T-cell (primary cell): ENCODE data around the gene TMTC1. TPM values are rescaled to one million over a fixed set of nuclear protein-coding genes. Genes with fewer than 3 reads are reported as not detected.
"Not testable (repeated sequence)": the region's sequence is repeated elsewhere in the genome, so short reads cannot be mapped to it uniquely, and the experiment has no call there.

Source experiments
- ATAC-seq, 4 experiments: fragments of 200-7000 bp in 3 of 4; fragments of 150-1000 bp in 1 of 4; cut with Tn5 transposase; replicated peaks in 1 of 4; 1 replicate in 3 of 4; 2 replicates in 1 of 4; pipeline ENCODE4 v1.10.0; 2021; ENCODE audit warnings: moderate library complexity in 3 of 4, mild to moderate bottlenecking in 2 of 4, moderate number of reproducible peaks in 1 of 4
- CTCF ChIA-PET, 2 donors: fragments of 300-600 bp; sonication (Branson Sonifier 250); formaldehyde crosslinking; loops; one replicate each; lab custom pipeline; 2022; ENCODE audit warnings: antibody characterized with exemption in 2 of 2; lab: Charles Lee
- POLR2A ChIA-PET, 2 donors: fragments of 300-600 bp; sonication (Branson Sonifier 250); formaldehyde crosslinking; loops; one replicate each; lab custom pipeline; 2022; ENCODE audit warnings: antibody characterized with exemption in 2 of 2; lab: Charles Lee
- DNase-seq, 35 experiments: peaks; one replicate each; pipeline versions ENCODE4 v3.0.0 to v3.0.0-alpha.2; 2013 to 2023
- H3K27ac ChIP-seq: one replicate; pipeline ENCODE4 v1.5.1; 2013; ENCODE audit warnings: low read length
- H3K27me3 ChIP-seq, 2 experiments: replicated peaks in 1 of 2; 1 replicate in 1 of 2; 2 replicates in 1 of 2; pipeline versions ENCODE4 v1.6.1 to v1.7.0; 2013; ENCODE audit warnings: low read length in 1 of 2, mixed read lengths in 1 of 2; ENCODE audit not compliant: control insufficient read depth in 2 of 2, insufficient read depth in 2 of 2; ENCODE audit errors: extremely low read depth in 1 of 2
- H3K36me3 ChIP-seq, 2 donors: 1 replicate in 1 of 2; 2 replicates in 1 of 2; pipeline versions ENCODE4 v1.6.1 to v1.7.0; 2013; ENCODE audit warnings: low read length in 1 of 2; ENCODE audit not compliant: control insufficient read depth in 2 of 2, insufficient read depth in 1 of 2; ENCODE audit errors: extremely low read depth in 1 of 2
- H3K4me1 ChIP-seq, 2 experiments: 1 replicate in 1 of 2; 2 replicates in 1 of 2; pipeline versions ENCODE4 v1.6.1 to v1.7.0; 2013; ENCODE audit warnings: low read length in 2 of 2, mixed read lengths in 1 of 2; ENCODE audit not compliant: insufficient read depth in 2 of 2, control insufficient read depth in 1 of 2; ENCODE audit errors: extremely low read depth in 1 of 2
- H3K4me3 ChIP-seq, 2 donors: 1 replicate in 1 of 2; 2 replicates in 1 of 2; pipeline versions ENCODE4 v1.5.1 to v1.7.0; 2013; ENCODE audit warnings: mild to moderate bottlenecking in 2 of 2, low read length in 1 of 2, moderate library complexity in 1 of 2; ENCODE audit not compliant: control insufficient read depth in 1 of 2; ENCODE audit errors: extremely low read depth in 1 of 2
- H3K9me3 ChIP-seq: 2 replicates; pipeline ENCODE4 v1.7.0; 2013
- H3K27ac Mint-ChIP-seq, 2 donors: one replicate each; pipeline ENCODE4 v1.8.0; 2020 to 2021; ENCODE audit warnings: mild to moderate bottlenecking in 2 of 2, mixed read lengths in 2 of 2
- H3K27me3 Mint-ChIP-seq, 2 donors: one replicate each; pipeline ENCODE4 v1.8.0; 2021 to 2022; ENCODE audit warnings: mixed read lengths in 2 of 2
- H3K36me3 Mint-ChIP-seq: one replicate; pipeline ENCODE4 v1.8.0; 2021; ENCODE audit warnings: mixed read lengths
- H3K4me1 Mint-ChIP-seq, 3 donors: one replicate each; pipeline ENCODE4 v1.8.0; 2020 to 2022; ENCODE audit warnings: mixed read lengths in 3 of 3, mild to moderate bottlenecking in 1 of 3
- H3K4me3 Mint-ChIP-seq, 3 donors: one replicate each; pipeline ENCODE4 v1.8.0; 2020 to 2022; ENCODE audit warnings: mild to moderate bottlenecking in 3 of 3, mixed read lengths in 3 of 3, moderate library complexity in 3 of 3
- H3K9me3 Mint-ChIP-seq, 3 donors: one replicate each; pipeline ENCODE4 v1.8.0; 2020 to 2022; ENCODE audit warnings: mixed read lengths in 3 of 3
- WGBS: methylation state at CpG from one replicate; pipeline ENCODE4 v1.1.5; 2013; ENCODE audit warnings: missing lambda C conversion rate; ENCODE audit not compliant: insufficient coverage; 5-methylcytosine and 5-hydroxymethylcytosine counted together
- total RNA-seq, 35 experiments: library from RNA in 6 of 35; stranded (reverse) in 6 of 35; fragments of 120-200 nt in 1 of 35; gene quantifications; one replicate each; pipeline versions ENCODE4 v1.2.1 to v1.2.4 and lab custom pipeline; 2013 to 2026

Gene TMTC1
- total RNA-seq, 5 donors from 2014 or later (not counting 1 experiment from before 2014, with no cell fraction given): 0.10 to 0.44 (median 0.29) TPM; not detected in 1

- CTCF ChIA-PET: no interaction called here
- WGBS: 86% methylated on average over 8 of the region's 10 CpGs
- Mint-ChIP-seq H3K4me1 (no peaks in the 10 kb centered on the region), H3K36me3 (no peaks in the 10 kb centered on the region), H3K27me3 (peaks cover 2 to 3% of the 10 kb centered on the region in 2 donors), H3K9me3 (peaks cover 0 to 4% (median 0%) of the 10 kb centered on the region in 3 donors), H3K27ac (no peak overlapping the region), H3K4me3 (no peak overlapping the region)
- DNase-seq (no peak), ATAC-seq (no peak)
- H3K27ac ChIP-seq: no peak overlapping the region
- H3K9me3 ChIP-seq: no peaks in the 10 kb centered on the region
- H3K4me3 ChIP-seq: no peak overlapping the region
- POLR2A ChIA-PET: interaction anchor here in 1 of 2 donors (0.6 kb wide), 1 partner anchor 867 kb away, joined by 8 read pairs; no protein-coding TSS in a partner anchor
- H3K4me1 ChIP-seq: no peaks in the 10 kb centered on the region
- H3K27me3 ChIP-seq: peaks cover 0 to 8% of the 10 kb centered on the region in 2 experiments
- no peaks in the 10 kb centered on the region for H3K36me3 ChIP-seq
Observed at GRCh38 chr12:29639893-29640495, 143.7 kb downstream of the TMTC1 start.

GRCh38 chr12:29638528-29638927 lies 145.2 kb downstream of the TMTC1 start:
- peaks cover 2 to 8% of the 10 kb centered on the region in 2 donors for H3K27me3 Mint-ChIP-seq
- ChIA-PET POLR2A (no interaction called here), CTCF (no interaction called here)
- no peak for DNase-seq
- ATAC-seq: no peak
- no peaks in the 10 kb centered on the region for H3K4me1 ChIP-seq
- peaks cover 0 to 4% (median 0%) of the 10 kb centered on the region in 3 donors for H3K9me3 Mint-ChIP-seq
- no peaks in the 10 kb centered on the region for H3K4me1 Mint-ChIP-seq
- H3K4me3 Mint-ChIP-seq: no peak overlapping the region
- H3K27me3 ChIP-seq: peaks cover 0 to 8% of the 10 kb centered on the region in 2 experiments
- H3K36me3 ChIP-seq: no peaks in the 10 kb centered on the region
- H3K9me3 ChIP-seq: no peaks in the 10 kb centered on the region
- no peak overlapping the region for H3K4me3 ChIP-seq
- no peaks in the 10 kb centered on the region for H3K36me3 Mint-ChIP-seq
- H3K27ac ChIP-seq: no peak overlapping the region
- H3K27ac Mint-ChIP-seq: no peak overlapping the region
- WGBS: 86% methylated on average over 4 of the region's 8 CpGs

DNA sequence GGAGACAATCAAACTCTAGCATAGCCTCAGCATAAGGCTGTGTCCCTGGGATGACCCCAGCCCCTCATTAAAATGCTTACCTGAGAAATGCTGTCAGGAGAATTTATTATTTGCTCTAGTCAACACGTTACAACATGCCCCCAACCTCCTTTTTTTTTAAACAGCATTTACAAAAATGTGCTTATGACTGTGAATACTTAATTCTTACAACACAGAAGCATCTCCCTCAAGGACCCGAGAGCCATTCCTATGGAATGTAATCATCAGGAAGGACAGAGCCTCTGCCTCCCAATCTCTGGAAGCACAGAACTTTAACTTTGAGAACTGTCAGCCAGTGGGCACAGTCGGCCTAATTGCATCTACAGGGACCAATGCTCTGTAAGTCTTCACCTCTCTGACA lies 149.7 kb downstream of the TMTC1 start:
- H3K36me3 Mint-ChIP-seq: no peaks in the 10 kb centered on the region
- no peak for ATAC-seq
- H3K27ac ChIP-seq: no peak overlapping the region
- no peak for DNase-seq
- peaks cover 0 to 5% (median 0%) of the 10 kb centered on the region in 3 donors for H3K9me3 Mint-ChIP-seq
- H3K27ac Mint-ChIP-seq: no peak overlapping the region
- no peaks in the 10 kb centered on the region for H3K4me1 ChIP-seq
- no peaks in the 10 kb centered on the region for H3K4me1 Mint-ChIP-seq
- WGBS: 72% methylated on average over 2 of the region's 3 CpGs
- POLR2A ChIA-PET: no interaction called here
- H3K9me3 ChIP-seq: no peaks in the 10 kb centered on the region
- no peaks in the 10 kb centered on the region for H3K36me3 ChIP-seq
- peaks cover 0 to 6% of the 10 kb centered on the region in 2 donors for H3K27me3 Mint-ChIP-seq
- H3K4me3 Mint-ChIP-seq: no peak overlapping the region
- H3K27me3 ChIP-seq: peaks cover 0 to 5% of the 10 kb centered on the region in 2 experiments
- no peak overlapping the region for H3K4me3 ChIP-seq
- CTCF ChIA-PET: no interaction called here

DNA sequence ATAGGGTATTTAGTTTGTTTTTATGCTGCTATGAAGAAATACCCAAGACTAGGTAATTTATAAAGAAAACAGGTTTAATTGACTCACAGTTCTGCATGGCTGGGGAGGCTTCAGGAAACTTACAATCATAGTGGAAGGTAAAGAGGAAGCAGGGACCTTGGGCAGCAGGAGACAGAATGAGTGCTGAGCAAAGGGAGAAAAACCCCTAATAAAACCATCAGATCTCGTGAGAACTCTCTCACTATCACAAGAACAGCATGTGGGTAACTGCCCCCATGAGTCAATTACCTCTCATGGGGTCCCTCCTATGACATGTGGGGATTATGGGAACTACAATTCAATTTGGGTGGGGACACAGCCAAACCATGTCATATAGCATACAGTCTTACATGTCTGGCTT lies 153.6 kb downstream of the TMTC1 start:
- H3K4me3 Mint-ChIP-seq, H3K4me1 Mint-ChIP-seq, H3K36me3 Mint-ChIP-seq, CTCF ChIA-PET, H3K27me3 Mint-ChIP-seq, H3K36me3 ChIP-seq, H3K27ac ChIP-seq, H3K9me3 ChIP-seq, ATAC-seq, DNase-seq, H3K27me3 ChIP-seq, H3K27ac Mint-ChIP-seq, H3K4me1 ChIP-seq, POLR2A ChIA-PET, H3K4me3 ChIP-seq: not testable (repeated sequence)
- peaks cover 0 to 15% (median 0%) of the 10 kb centered on the region in 3 donors for H3K9me3 Mint-ChIP-seq
- WGBS: no CpG with 5 or more reads among the region's 1 CpG

DNA sequence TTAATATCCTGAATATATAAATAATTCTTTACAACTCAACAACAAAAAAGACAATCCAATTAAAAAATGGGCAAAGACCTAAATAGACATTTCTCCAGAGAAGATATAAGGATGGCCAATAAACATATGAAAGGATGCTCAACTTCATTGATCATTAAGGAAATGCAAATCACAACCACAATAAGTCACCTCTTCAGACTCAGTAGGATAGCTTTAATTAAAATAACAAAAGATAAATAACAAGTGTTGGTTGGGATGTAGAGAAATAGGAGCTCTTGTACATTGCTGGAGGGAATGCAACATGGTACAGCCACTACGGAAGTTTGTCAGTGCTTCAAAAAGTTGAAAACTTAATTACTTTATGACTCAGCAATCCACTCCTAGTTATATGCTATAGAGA lies 156.5 kb downstream of the TMTC1 start:
- CTCF ChIA-PET: no interaction called here

DNA sequence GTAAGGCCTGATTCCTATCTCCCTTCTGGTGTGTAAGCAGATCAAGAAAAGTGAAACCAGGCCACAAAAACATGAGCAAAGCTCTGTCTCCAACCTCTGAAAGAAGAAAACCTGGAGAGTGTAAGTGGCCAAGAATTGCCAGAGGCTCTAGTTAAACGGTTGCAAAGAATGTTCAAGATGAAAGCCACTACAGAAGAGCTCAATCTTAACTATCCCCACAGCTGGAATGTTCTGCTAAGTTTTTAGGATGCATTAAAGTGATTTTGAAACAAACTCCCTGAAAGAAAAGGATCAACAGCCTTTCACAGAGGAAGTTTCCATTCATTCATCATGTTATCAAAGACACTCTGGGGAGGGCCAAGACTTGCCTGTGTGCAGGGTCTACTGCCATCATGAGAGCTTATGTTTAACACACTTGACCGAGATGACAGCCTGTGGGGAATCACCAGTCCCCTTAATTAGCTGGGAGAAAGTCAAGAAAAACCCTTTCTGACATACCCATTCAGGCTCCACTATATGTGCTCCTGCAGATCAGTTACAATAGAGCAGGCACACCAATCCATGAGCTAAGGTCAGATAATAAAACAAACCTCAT lies 158.3 kb downstream of the TMTC1 start:
- Histone ChIP-seq H3K4me3 (no peak overlapping the region), H3K9me3 (no peaks in the 10 kb centered on the region), H3K36me3 (no peaks in the 10 kb centered on the region), H3K4me1 (no peaks in the 10 kb centered on the region), H3K27ac (no peak overlapping the region), H3K27me3 (peaks cover 0 to 4% of the 10 kb centered on the region in 2 experiments)
- Mint-ChIP-seq H3K27ac (no peak overlapping the region), H3K36me3 (no peaks in the 10 kb centered on the region), H3K27me3 (peaks cover 2 to 3% of the 10 kb centered on the region in 2 donors), H3K4me1 (no peaks in the 10 kb centered on the region), H3K4me3 (no peak overlapping the region), H3K9me3 (peaks cover 0 to 9% (median 0%) of the 10 kb centered on the region in 3 donors)
- 17% methylated on average over 1 of the region's 2 CpGs for whole genome bisulfite sequencing
- ATAC-seq (no peak), DNase-seq (no peak)
- POLR2A ChIA-PET: no interaction called here
- CTCF ChIA-PET: no interaction called here

More for the DNA sequence above, 156.5 kb downstream of the TMTC1 start:
- no peaks in the 10 kb centered on the region for H3K36me3 Mint-ChIP-seq
- H3K4me1 ChIP-seq: no peaks in the 10 kb centered on the region
- DNase-seq: no peak
- H3K27me3 ChIP-seq: peaks cover 0 to 4% of the 10 kb centered on the region in 2 experiments
- POLR2A ChIA-PET: no interaction called here
- H3K9me3 Mint-ChIP-seq: peaks cover 0 to 15% (median 0%) of the 10 kb centered on the region in 3 donors
- ATAC-seq: no peak
- no peak overlapping the region for H3K4me3 ChIP-seq
- H3K4me1 Mint-ChIP-seq: no peaks in the 10 kb centered on the region
- no peaks in the 10 kb centered on the region for H3K27me3 Mint-ChIP-seq
- no peak overlapping the region for H3K4me3 Mint-ChIP-seq
- no peak overlapping the region for H3K27ac ChIP-seq
- WGBS: no CpG with 5 or more reads among the region's 1 CpG
- H3K36me3 ChIP-seq: no peaks in the 10 kb centered on the region
- no peaks in the 10 kb centered on the region for H3K9me3 ChIP-seq
- H3K27ac Mint-ChIP-seq: no peak overlapping the region
